ENCODE measurements around the gene ATP8B1.
"Not testable (repeated sequence)": the region's sequence is repeated elsewhere in the genome, so short reads cannot be mapped to it uniquely, and the experiment has no call there.

Gene ATP8B1

GRCh38 chr18:57803103-57803969 is at the start of gene ATP8B1:
ATP8B1 (minus strand) TSS chr18:57803315; CDS start chr18:57731807, 71,508 bp downstream.
- no peak for DNase-seq

- no peak for DNase-seq
Observed at GRCh38 chr18:57850063-57850462, 46.9 kb upstream of the ATP8B1 start.

GRCh38 chr18:57848374-57848773 is 45.3 kb upstream of the ATP8B1 start:
- not testable (repeated sequence) for DNase-seq

GRCh38 chr18:57847431-57847830 is 44.3 kb upstream of the ATP8B1 start:
- DNase-seq = not testable (repeated sequence)

GRCh38 chr18:57846258-57846657 is 43.1 kb upstream of the ATP8B1 start:
- no peak for DNase-seq

- no peak for DNase-seq
Observed at GRCh38 chr18:57845605-57846074, 42.5 kb upstream of the ATP8B1 start.

- DNase-seq = no peak
Observed at GRCh38 chr18:57844319-57844718, 41.2 kb upstream of the ATP8B1 start.

- DNase-seq = no peak
Observed at GRCh38 chr18:57843386-57843785, 40.3 kb upstream of the ATP8B1 start.

- no peak for DNase-seq
Observed at GRCh38 chr18:57841568-57841967, 38.5 kb upstream of the ATP8B1 start.

- no peak for DNase-seq
Observed at GRCh38 chr18:57839942-57840381, 36.8 kb upstream of the ATP8B1 start.

GRCh38 chr18:57837917-57838548 is 34.9 kb upstream of the ATP8B1 start:
- DNase-seq = no peak

- DNase-seq = no peak
Observed at GRCh38 chr18:57836557-57836956, 33.4 kb upstream of the ATP8B1 start.

GRCh38 chr18:57835904-57836303 is 32.8 kb upstream of the ATP8B1 start:
- no peak for DNase-seq

GRCh38 chr18:57834616-57835015 is 31.5 kb upstream of the ATP8B1 start:
- DNase-seq = no peak

GRCh38 chr18:57833441-57834101 is 30.5 kb upstream of the ATP8B1 start:
- DNase-seq = no peak

- DNase-seq = no peak
Observed at GRCh38 chr18:57832730-57833129, 29.6 kb upstream of the ATP8B1 start.

GRCh38 chr18:57831597-57832377 is 28.7 kb upstream of the ATP8B1 start:
- no peak for DNase-seq

- no peak for DNase-seq
Observed at GRCh38 chr18:57827646-57828045, 24.5 kb upstream of the ATP8B1 start.

GRCh38 chr18:57826252-57826651 is 23.1 kb upstream of the ATP8B1 start:
- DNase-seq = no peak

- not testable (repeated sequence) for DNase-seq
Observed at GRCh38 chr18:57820583-57820982, 17.5 kb upstream of the ATP8B1 start.

- DNase-seq = no peak
Observed at GRCh38 chr18:57819671-57820460, 16.8 kb upstream of the ATP8B1 start.

- no peak for DNase-seq
Observed at GRCh38 chr18:57819119-57819518, 16.0 kb upstream of the ATP8B1 start.

Measured in activated CD8-positive, alpha-beta memory T cell treated with anti-CD3 and anti-CD28 coated beads, Interleukin-2, amount 50 U/mL, for 4 hours (primary cell).